Muscle of leg (tissue), 11 donors: ENCODE data around the gene HECW1. TPM values are rescaled to one million over a fixed set of nuclear protein-coding genes. Genes with fewer than 3 reads are reported as not detected.
"Not testable (repeated sequence)": the region's sequence is repeated elsewhere in the genome, so short reads cannot be mapped to it uniquely, and the experiment has no call there.

ENCODE experiments used
- DNase-seq: peaks from one replicate; pipeline ENCODE4 v3.0.0; 2013
- H3K27ac ChIP-seq: one replicate; pipeline ENCODE4 v1.5.1; 2013; ENCODE audit warnings: mild to moderate bottlenecking, low read length, control low read depth
- H3K27me3 ChIP-seq: one replicate; pipeline ENCODE4 v1.6.1; 2013; ENCODE audit warnings: low read length; ENCODE audit not compliant: control insufficient read depth, insufficient read depth
- H3K36me3 ChIP-seq: one replicate; pipeline ENCODE4 v1.6.1; 2013; ENCODE audit warnings: low read length; ENCODE audit not compliant: control insufficient read depth, insufficient read depth
- H3K4me1 ChIP-seq: one replicate; pipeline ENCODE4 v1.6.1; 2013; ENCODE audit warnings: low read length; ENCODE audit not compliant: control insufficient read depth, insufficient read depth
- H3K4me3 ChIP-seq: one replicate; pipeline ENCODE4 v1.5.1; 2013; ENCODE audit warnings: low read length, control low read depth
- H3K9me3 ChIP-seq: replicated peaks from 2 replicates; pipeline ENCODE4 v1.6.1; 2013; ENCODE audit warnings: low read depth, low read length; ENCODE audit not compliant: control insufficient read depth
- WGBS: methylation state at CpG from one replicate; pipeline ENCODE4 v1.1.5; 2013; ENCODE audit warnings: missing lambda C conversion rate; ENCODE audit not compliant: insufficient coverage; 5-methylcytosine and 5-hydroxymethylcytosine counted together
- polyA plus RNA-seq, 8 donors: library from polyadenylated mRNA; unstranded; fragments of 120-200 nt; gene quantifications; one replicate each; pipeline versions ENCODE4 v1.2.1 to v1.2.3, GENCODE V29; 2013; ENCODE audit warnings: inconsistent platforms in 1 of 8, low replicate concordance in 1 of 8; ENCODE audit not compliant: insufficient read length in 8 of 8, insufficient read depth in 1 of 8
- total RNA-seq: library from RNA; stranded (reverse); fragments of 120-200 nt; gene quantifications from one replicate; pipeline ENCODE4 v1.2.4, GENCODE V29; 2013

The HECW1 gene
- total and polyA plus RNA-seq, 9 donors = 0.13 to 1.7 (median 0.51) TPM; not detected in 1

DNA sequence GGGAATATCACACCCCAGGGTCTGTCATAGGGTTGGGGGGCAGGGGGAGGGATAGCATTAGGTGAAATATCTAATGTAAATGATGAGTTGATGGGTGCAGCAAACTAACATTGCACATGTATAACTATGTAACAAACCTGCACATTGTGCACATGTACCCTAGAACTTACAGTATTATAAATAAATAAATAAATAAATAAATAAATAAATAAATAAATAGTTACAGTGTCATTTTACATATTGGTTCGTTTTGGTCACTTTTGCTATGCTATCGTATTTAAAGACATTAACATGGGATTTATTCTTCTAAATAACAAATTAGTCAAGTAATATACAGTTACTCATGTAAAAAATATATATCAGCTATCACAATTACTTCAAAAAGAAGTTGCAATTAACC is 228.7 kb downstream of the HECW1 start:
- H3K4me3 ChIP-seq = no peak overlapping the region
- H3K36me3 ChIP-seq = no peaks in the 10 kb centered on the region
- H3K27me3 ChIP-seq = peaks cover 2% of the 10 kb centered on the region
- WGBS = no CpG with 5 or more reads among the region's 2 CpGs
- DNase-seq = no peak
- H3K27ac ChIP-seq = no peak overlapping the region
- no peaks in the 10 kb centered on the region for H3K9me3 ChIP-seq
- H3K4me1 ChIP-seq = no peaks in the 10 kb centered on the region

DNA sequence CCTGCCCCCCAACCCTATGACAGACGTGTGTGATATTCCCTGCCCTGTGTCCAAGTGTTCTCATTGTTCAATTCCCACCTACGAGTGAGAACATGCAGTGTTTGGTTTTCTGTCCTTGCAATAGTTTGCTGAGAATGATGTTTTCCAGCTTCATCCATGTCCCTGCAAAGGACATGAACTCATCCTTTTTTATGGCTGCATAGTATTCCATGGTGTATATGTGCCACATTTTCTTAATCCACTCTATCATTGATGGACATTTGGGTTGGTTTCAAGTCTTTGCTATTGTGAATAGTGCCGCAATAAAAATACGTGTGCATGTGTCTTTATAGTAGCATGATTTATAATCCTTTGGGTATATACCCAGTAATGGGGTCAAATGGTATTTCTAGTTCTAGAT is 231.0 kb downstream of the HECW1 start:
- not testable (repeated sequence) for DNase-seq, H3K27ac ChIP-seq, H3K9me3 ChIP-seq, H3K27me3 ChIP-seq, H3K4me3 ChIP-seq, H3K36me3 ChIP-seq, H3K4me1 ChIP-seq
- WGBS = no CpG with 5 or more reads among the region's 4 CpGs

DNA sequence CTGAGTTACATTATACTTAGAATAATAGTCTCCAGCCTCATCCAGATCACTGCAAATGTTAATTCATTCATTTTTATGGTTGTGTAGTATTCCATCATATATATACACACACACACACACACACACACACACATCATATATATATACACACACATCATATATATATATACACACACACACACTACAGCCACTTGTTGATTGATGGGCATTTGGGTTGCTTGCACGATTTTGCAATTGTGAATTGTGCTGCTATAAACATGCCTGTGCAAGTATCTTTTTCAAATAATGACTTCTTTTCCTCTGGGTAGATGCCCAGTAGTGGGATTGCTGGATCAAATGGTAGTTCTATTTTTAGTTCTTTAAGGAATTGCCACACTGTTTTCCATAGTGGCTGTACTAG is 233.2 kb downstream of the HECW1 start:
- DNase-seq, H3K27ac ChIP-seq, H3K36me3 ChIP-seq, H3K4me3 ChIP-seq, H3K4me1 ChIP-seq, H3K27me3 ChIP-seq, H3K9me3 ChIP-seq: not testable (repeated sequence)
- no CpG with 5 or more reads among the region's 1 CpG for WGBS

DNA sequence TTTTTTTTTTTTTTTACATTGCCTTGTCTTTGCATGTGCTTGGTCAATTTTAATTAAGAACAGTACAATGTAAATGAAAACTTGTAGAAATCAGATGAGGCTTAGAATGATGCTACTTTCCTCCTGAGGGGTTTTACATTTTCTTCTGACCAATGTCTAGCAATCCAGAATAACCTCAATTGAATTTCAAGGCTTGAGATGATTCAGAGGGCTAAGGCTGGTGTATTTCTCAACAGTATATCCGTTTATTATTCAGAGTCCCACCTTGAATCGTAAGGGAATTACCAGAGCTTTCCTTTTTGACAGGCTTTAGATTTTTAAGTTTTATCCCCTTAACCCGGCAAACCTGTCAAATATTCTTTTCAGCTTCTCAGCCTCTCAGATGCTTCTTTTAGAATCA is 239.2 kb downstream of the HECW1 start:
- no peak for DNase-seq
- Histone ChIP-seq H3K27me3 (no peaks in the 10 kb centered on the region), H3K36me3 (no peaks in the 10 kb centered on the region)

DNA sequence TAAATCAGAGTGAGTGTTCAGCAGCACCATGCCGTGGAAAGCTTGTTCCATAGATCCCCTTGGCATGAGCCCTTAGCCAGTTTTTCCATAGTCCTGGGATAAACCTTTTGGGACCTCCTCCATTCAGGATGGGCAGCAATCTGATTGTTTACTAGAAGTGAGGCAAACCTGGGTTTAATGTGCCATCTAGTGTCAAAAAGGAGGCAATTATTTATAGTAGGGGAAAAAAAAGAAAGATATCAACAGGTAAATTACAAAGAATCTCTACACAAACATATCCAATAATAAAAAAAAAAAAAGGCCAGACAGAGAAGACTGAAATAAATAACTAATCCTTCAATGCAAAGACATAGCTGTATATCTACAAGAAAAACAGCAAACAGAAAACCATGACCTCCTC is 241.5 kb downstream of the HECW1 start:
- Histone ChIP-seq H3K4me1 (no peaks in the 10 kb centered on the region), H3K27ac (no peak overlapping the region), H3K9me3 (no peaks in the 10 kb centered on the region), H3K36me3 (no peaks in the 10 kb centered on the region), H3K4me3 (no peak overlapping the region), H3K27me3 (no peaks in the 10 kb centered on the region)
- no peak for DNase-seq
- WGBS = 90% methylated on average over 1 of the region's 1 CpG

More for the DNA sequence above, 239.2 kb downstream of the HECW1 start:
- H3K4me1 ChIP-seq = no peaks in the 10 kb centered on the region
- H3K4me3 ChIP-seq = no peak overlapping the region
- no peaks in the 10 kb centered on the region for H3K9me3 ChIP-seq
- 50% methylated on average over 1 of the region's 3 CpGs for WGBS
- no peak overlapping the region for H3K27ac ChIP-seq

DNA sequence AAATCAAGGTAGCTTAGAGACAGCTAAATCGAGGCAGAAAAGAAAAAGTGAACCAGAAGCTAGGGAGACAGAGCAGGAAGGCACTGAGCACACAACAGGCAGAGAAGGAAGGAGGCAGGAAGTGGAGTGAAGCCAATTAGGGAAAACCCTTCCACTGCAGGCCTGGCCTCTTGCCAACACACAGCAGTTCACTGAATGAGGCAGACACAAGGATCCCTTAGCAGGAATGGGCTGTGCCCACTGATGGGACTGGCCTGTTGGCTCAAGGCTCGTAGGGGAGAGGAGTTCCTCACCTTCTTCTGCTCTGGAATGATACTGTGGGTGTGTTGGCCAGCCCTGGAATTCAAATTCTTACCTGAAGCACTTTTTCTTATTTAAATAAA is 250.2 kb downstream of the HECW1 start:
- H3K36me3 ChIP-seq = no peaks in the 10 kb centered on the region
- no peaks in the 10 kb centered on the region for H3K27me3 ChIP-seq
- WGBS = 25% methylated on average over 1 of the region's 2 CpGs
- H3K4me3 ChIP-seq = no peak overlapping the region
- DNase-seq = peak; percentile 47
- H3K9me3 ChIP-seq = no peaks in the 10 kb centered on the region
- H3K27ac ChIP-seq = no peak overlapping the region
- H3K4me1 ChIP-seq = peaks cover 2% of the 10 kb centered on the region

DNA sequence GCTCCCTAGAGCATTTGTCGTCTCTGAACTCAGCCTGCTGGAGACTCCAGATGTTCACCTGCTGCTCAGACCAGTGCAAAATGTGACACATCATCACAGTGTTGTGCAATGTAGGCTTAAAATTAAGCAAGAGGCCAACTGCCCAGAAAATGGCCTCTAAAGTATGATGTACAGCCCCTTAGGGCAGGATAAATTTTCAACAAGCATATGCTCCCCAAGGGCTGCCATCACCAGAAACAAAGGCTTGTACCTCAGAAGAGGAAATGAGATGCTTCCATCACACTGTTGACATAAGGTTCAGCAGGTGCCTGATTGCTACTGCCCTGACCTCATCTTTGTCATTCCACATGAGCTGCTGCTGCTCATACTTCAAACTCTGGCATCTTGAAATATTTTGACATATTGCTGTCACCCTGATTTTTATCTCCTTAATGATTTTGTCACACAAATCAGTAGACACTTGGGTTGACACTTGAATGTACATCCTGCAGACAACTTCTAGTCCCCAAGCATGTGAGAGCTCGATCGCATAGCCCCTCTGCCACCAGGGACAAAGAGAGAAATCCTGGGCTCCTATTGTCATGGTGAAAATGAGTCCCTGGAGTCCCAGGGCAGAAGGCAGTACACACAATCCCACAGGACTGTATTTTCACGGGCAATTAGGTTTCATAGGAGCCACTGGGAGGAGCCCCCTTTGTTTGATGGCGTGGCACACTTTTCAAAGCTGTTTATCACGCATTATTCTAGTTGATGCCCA is 250.8 kb downstream of the HECW1 start:
- Histone ChIP-seq H3K27me3 (no peaks in the 10 kb centered on the region), H3K4me3 (no peak overlapping the region), H3K4me1 (peaks cover 2% of the 10 kb centered on the region), H3K9me3 (no peaks in the 10 kb centered on the region), H3K36me3 (no peaks in the 10 kb centered on the region), H3K27ac (no peak overlapping the region)
- WGBS = 66% methylated on average over 5 of the region's 6 CpGs
- no peak for DNase-seq

DNA sequence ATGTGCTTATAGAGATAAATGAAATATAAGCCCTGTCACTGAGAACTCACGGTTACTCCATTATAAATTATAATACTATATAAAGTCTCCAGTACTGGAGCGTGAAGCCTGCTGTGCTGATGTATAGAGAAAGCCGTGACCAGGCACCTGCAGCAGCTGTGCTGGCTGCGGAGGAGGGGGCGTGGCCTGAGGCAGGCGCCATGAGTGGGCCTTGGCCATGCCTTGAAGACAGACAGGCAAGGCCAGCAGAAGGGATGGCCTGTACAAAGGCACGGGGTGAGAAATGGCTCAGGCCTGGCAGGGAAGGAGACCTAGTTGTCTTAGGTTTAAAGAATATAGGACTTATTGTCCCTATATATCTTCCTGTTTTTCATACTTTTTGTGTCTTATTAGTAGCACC is 251.9 kb downstream of the HECW1 start:
- no peaks in the 10 kb centered on the region for H3K36me3 ChIP-seq
- H3K9me3 ChIP-seq = no peaks in the 10 kb centered on the region
- 81% methylated on average over 4 of the region's 7 CpGs for WGBS
- peaks cover 2% of the 10 kb centered on the region for H3K4me1 ChIP-seq
- H3K4me3 ChIP-seq = no peak overlapping the region
- no peak for DNase-seq
- H3K27ac ChIP-seq = no peak overlapping the region
- H3K27me3 ChIP-seq = no peaks in the 10 kb centered on the region

DNA sequence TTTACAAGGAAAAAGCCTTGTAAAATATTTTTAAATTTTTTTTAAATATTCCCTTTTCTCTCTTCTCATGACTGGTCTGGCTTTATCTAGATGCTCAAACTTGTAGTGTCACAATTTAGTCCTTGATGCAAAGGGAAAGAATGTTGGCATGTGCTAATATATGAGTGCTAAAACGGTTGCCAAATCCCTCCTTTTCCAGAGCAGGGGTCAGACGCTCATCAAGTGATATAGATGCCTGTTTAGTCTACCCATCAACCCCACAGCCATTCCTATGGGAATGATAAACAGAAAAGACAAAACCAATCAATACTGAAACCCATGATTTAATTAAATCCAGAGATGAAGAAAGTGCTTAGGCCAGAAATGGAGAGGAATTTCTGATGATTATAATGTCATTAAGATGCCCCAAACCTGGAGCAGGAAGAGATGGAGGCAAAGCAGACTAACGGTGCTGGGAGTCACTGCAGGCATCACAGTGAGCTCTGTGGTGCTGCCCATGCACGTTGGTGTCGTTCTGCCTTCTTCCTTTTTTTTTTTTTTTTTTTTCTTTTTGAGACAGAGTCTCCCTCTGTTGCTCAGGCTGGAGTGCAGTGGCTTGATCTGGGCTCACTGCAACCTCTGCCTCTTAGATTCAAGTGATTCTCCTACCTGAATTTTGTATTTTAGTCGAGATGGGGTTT is 260.4 kb downstream of the HECW1 start:
- H3K27ac ChIP-seq = no peak overlapping the region
- no peaks in the 10 kb centered on the region for H3K4me1 ChIP-seq
- 6% methylated on average over 3 of the region's 6 CpGs for WGBS
- no peak for DNase-seq
- no peak overlapping the region for H3K4me3 ChIP-seq
- no peaks in the 10 kb centered on the region for H3K36me3 ChIP-seq
- H3K9me3 ChIP-seq = no peaks in the 10 kb centered on the region
- no peaks in the 10 kb centered on the region for H3K27me3 ChIP-seq

DNA sequence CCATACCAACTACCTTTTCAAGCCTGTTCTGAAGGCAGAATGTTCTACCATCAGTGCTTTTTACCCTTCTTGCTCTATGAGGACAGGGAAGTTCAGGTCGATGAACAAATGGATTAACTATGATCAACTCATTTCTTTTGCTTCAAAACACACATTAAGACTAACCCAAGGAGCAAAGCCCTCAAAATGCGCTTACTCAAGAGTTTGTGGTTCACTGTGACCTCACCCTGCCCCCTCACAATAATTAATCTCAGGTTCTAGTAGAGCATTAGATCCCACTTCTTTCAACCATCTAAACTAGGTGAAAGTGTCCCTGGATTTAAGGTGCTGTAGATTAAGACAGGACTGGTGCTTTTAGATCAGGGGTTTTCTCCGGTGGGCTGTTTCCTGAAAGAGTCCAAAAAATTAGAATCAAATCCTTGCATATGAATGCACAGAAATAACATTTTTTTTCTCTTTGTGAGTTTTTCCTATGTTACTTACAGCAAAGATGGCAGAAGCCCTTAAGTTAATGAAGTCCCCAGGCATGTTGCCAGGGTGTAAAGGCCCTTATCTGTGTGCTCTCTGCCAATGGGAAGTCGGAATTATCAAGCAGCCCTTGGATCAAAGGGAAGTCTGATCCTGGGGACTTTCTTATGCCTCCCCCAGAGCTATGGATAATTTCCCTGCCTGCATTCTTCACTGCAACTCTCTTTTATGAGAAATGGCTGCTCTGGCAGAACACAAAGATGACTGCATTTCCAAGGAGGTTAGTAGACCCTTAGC is 264.9 kb downstream of the HECW1 start:
- Histone ChIP-seq H3K27me3 (peaks cover 2% of the 10 kb centered on the region), H3K4me1 (no peaks in the 10 kb centered on the region), H3K9me3 (no peaks in the 10 kb centered on the region), H3K27ac (no peak overlapping the region), H3K36me3 (no peaks in the 10 kb centered on the region), H3K4me3 (no peak overlapping the region)
- WGBS = 51% methylated on average over 2 of the region's 4 CpGs
- no peak for DNase-seq
